Left hindlimb (tissue), 1 donor: ENCODE results near the gene TREH.

Source experiments
- DNase-seq: peaks from one replicate; pipeline ENCODE4 v3.0.0-alpha.2; 2018

Gene TREH

GRCh38 chr11:118662401-118663271 lies 16.8 kb downstream of the TREH start:
- DNase-seq = peak; percentile 31

GRCh38 chr11:118661425-118662301 lies 17.8 kb downstream of the TREH start:
- DNase-seq = peak; percentile 29

DNA sequence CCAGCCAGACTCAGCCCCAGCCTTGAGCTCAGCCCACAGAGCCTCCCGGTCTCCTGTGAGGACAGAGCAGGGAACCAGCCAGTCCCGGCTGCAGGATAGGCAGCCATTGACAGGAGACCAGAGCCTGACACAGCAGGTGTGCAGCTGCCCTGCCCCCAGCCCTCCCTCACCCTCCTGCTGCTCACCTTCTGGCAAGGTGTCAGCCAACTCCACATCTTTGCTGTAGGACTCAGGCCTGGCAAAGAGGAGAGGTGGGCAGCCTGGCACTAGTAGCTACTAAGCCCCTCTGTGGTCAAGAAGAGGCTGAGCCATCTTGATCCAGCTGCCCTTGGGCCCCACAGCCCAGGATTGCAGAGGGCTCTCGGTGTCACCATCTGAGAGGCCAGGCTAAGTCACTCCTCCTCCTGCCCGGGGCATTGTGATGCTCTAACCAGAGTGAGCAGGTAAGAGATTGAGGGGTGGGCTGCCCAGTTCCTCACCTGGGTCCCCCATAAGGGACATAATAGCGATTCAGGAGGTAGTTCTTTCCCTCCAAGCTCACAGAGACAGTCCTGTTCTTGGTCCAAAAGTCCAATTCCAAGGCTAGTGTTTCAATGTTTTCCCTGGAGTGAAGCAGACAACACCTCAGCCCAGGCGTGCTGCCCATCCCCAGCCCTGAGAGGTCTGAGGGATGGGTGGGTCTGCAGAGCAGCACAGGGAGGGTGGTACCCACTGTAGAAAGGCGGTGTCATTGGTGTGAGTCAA lies 18.6 kb downstream of the TREH start:
- DNase-seq = peak; percentile 36

DNA sequence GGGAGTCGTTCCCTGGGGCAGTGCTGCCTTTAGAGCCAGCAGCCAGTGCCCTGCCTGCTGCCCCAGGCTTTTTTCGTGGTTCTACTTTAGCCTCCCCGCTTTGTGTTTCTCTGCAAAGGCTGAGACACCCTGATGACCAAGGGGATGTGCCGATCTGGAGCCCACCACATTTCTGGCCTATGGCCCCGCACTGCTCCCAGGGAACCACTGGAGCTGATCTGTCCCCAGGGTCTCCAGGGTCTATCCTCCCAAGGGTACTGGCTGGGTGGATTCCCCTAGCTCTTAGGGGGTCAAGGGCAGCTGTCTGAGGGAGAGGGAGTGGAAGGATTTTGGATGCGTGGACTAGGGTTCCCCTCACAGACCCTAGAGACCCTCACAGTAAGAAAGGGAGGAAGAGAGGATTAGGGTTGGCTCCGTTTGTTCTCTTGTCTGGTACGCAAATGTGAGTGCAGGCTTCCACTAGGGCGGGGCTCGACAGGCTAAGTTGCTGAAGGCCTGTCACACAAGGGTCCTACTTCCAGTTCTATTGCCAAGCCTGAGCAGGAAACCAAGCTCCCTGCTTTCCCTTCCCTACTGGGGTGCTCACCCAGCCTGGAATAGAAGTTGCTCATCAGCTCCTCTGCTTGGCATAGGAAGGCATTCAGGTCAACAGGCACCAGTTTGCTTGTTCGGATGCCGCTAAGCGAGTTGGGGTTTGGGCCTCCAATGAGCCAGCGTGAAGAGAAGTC lies 19.3 kb downstream of the TREH start:
- peak; percentile 34 for DNase-seq

- peak; percentile 94 for DNase-seq
Observed at GRCh38 chr11:118659314-118659952, 20.0 kb downstream of the TREH start.

DNA sequence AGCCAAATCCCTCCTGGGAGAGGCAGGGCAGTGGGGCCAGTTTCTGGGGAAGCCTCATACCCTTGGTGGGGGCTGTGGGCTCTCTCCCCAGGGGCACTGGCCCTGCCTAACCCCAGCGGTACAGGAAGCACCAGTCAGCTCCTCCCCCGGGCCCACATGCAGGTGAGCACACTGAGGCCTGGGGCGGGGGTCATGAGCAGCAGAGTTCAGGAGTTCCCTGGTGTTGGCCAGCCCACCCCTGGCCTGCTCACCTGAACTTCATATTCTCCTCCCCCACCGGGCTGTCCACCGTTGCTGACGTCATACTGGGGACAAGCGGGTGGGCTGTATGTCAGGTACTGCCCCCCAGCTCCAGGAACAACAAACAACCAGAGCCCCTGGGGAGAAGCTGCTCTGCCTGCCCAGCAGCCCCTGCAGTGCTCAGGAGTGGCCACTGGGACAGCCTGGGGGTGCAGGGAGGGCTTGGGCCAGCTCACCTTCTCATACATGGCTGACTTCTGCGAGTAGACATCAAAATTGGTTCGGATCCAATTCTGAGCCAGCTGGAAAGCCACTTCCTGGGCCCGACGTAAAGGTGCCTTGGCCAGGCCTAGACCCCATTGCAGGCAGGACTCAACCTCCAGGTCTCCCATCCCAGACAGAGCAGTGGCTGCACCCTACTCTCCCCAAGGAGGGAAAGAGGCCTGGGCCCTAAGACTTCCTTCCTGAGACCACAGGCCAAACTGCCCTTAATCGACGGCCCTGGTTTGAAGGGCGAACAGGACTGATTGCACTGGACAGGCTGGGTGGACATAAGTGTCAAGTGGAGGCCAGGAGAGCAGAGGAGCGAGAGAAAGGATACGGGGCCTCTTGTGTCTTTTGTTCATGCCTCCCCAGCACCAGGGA lies 20.8 kb downstream of the TREH start:
- DNase-seq = no peak

GRCh38 chr11:118657709-118658428 lies 21.6 kb downstream of the TREH start:
- DNase-seq = peak; percentile 52

DNA sequence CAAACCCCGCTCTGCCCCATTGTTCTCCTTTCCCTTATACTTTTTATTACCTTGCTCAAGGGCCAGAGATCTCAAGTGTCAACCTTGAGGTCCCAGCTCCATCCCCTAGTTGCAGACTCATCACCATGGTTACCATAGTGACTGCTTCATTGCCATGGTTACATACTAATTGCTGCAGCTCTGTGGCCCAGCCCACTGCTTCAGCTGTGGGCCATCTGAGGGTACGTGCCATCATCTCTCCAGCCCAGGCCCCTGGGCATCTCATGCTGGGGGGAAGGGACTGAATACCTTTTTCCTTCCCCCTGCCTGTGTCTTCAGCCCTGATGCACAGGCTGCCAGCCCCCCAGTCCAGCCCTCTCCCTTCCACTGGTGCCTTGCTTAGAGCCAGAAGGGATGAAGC lies 22.2 kb downstream of the TREH start:
- peak; percentile 17 for DNase-seq

DNA sequence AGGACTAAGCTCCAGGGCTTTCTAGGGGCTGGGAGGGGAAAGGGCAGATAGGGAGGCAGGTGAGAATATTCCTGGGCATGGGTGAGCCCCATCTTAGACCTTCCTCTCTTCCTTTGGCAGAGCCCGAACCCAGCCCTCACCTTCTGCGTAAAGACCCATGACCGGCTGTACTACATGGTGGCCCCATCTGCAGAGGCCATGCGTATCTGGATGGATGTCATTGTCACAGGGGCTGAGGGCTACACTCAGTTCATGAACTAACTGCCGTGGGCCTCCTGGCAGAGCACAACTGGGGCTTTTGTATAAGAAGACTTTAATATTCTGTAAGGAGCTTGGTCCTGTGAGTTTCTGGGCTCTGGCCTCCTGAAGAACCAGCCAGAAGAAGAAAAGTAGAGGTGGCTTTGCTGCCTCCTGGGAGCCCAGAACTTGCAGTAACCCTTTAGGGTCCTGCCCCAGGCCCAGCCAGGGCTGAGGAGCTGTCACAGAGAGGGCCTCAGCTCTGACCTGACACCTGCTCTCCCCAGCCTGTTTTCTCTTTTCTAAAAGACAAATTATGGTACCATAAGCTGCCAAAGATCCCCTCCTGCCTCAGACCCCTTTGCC lies 22.8 kb downstream of the TREH start:
- no peak for DNase-seq

- peak; percentile 12 for DNase-seq
Observed at GRCh38 chr11:118655486-118656190, 23.8 kb downstream of the TREH start.

- DNase-seq = peak; percentile 22
Observed at GRCh38 chr11:118653684-118654390, 25.6 kb downstream of the TREH start.

- DNase-seq = peak; percentile 28
Observed at GRCh38 chr11:118652681-118653181, 26.7 kb downstream of the TREH start.

DNA sequence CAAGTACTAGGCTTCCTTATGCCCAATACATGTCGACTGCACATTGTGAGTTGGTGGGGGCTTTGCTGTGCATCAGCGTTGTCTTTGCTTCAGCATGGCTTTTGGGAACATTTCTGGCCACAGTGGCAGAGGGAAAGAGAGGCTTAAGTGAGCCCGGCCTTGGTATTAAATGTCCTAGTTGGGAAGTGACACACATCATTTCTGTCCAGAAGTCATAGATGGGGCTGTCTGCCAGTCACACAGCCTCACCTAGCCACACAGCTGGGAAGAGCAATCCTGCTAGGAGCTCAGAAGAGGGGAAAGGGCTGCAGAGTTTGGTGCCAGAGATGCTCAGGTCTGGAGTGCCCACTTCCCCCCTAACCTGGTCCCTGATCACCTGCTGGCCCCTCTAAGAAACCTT lies 27.6 kb downstream of the TREH start:
- peak; percentile 8 for DNase-seq

DNA sequence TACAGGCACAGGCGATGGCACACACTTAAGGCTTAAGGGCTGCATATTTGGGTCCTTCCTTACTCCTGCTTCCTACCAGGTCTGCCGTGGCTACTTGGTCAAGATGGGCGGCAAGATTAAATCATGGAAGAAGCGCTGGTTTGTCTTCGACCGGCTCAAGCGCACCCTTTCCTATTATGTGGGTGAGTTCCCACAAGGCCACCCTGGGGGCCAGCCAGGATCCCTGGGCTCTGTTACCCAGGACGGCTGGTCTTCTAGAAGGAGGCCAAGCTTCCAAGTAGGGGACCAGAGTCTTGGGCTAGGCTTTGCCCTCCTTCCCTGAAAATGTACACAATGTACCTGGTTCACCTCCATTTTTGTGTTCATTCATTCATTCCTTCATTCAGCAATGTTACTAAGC lies 29.1 kb downstream of the TREH start:
- DNase-seq = no peak

DNA sequence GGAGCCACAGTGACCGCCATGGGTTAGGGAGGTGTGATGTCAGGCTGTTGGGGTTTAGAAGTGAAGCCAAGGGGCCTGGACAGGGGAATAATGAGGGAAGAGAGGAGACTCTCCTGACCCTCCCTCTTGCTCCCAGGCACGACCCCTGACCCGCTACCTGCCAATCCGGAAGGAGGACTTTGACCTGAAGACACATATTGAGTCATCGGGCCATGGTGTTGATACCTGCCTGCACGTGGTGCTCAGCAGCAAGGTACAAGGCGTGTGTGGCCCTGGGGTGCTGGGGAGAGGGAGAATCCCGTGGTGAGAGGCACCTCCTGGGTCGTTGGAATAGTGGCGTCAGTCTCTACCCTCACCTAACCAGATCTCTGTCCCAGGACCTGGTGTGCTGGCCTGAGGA lies 29.5 kb downstream of the TREH start:
- peak; percentile 4 for DNase-seq

DNA sequence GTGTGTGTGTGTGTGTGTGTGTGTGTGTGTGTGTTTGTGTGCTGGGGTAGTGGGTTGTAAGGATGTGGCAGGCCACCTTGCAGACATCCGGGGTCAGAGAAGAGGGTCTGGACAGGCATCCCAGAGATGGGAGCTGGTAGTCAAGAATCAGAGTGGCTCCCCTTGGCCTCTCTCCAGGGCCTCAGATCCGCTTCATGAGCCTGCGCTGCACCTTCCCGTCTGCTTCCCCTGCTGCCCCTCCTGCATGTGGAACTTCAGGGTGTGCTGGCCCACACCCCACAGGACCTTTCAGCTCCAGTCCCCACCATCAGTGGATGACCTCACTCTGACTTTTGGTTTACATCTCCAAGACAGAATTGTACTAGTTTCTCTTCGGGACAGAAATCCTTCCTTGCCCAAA lies 31.2 kb downstream of the TREH start:
- peak; percentile 10 for DNase-seq

- peak; percentile 26 for DNase-seq
Observed at GRCh38 chr11:118646393-118646792, 33.1 kb downstream of the TREH start.
